Neural cell (in vitro differentiated cells): ENCODE data around the gene SETBP1. TPM values are rescaled to one million over a fixed set of nuclear protein-coding genes. Genes with fewer than 3 reads are reported as not detected.

Source experiments
- H2AFZ ChIP-seq: fragments of 200-600, 300-800 bp; sonication (generic), shearing (Covaris generic); 2 replicates; pipeline ENCODE4 v1.6.0; 2014; ENCODE audit warnings: low read depth, mild to moderate bottlenecking, antibody characterized with exemption, low read length, moderate library complexity
- H3F3A ChIP-seq: fragments of 200-600 bp; shearing (Covaris generic); 2 replicates; pipeline ENCODE4 v1.6.1; 2016; ENCODE audit warnings: mild to moderate bottlenecking, moderate library complexity, mixed read lengths, antibody characterized with exemption, low read length; ENCODE audit not compliant: insufficient read depth, poor library complexity, severe bottlenecking
- H3K27ac ChIP-seq: fragments of 200-600, 300-800 bp; sonication (generic), shearing (Covaris generic); 2 replicates; pipeline ENCODE4 v1.5.1; 2014; ENCODE audit warnings: mild to moderate bottlenecking, low read length, moderate library complexity
- H3K27me3 ChIP-seq: fragments of 300-800, 200-600 bp; sonication (generic), shearing (Covaris generic); 2 replicates; pipeline ENCODE4 v1.6.0; 2014; ENCODE audit warnings: mild to moderate bottlenecking, low read depth, low read length, moderate library complexity; ENCODE audit not compliant: insufficient read depth
- H3K36me3 ChIP-seq: fragments of 300-800, 200-600 bp; sonication (generic), shearing (Covaris generic); 2 replicates; pipeline ENCODE4 v1.5.1; 2014; ENCODE audit warnings: mild to moderate bottlenecking, antibody characterized with exemption, low read length, moderate library complexity; ENCODE audit not compliant: insufficient read depth
- H3K4me2 ChIP-seq: fragments of 300-800, 200-600 bp; sonication (generic), shearing (Covaris generic); 2 replicates; pipeline ENCODE4 v1.6.0; 2014; ENCODE audit warnings: mild to moderate bottlenecking, low read length
- H3K4me3 ChIP-seq: fragments of 300-800, 200-600 bp; sonication (generic), shearing (Covaris generic); 2 replicates; pipeline ENCODE4 v1.5.1; 2014; ENCODE audit warnings: mild to moderate bottlenecking, low read length, moderate library complexity
- H3K79me2 ChIP-seq: fragments of 200-600 bp; shearing (Covaris generic); replicated peaks from 2 replicates; pipeline ENCODE4 v1.6.0; 2014; ENCODE audit warnings: mild to moderate bottlenecking, low read length, moderate library complexity; ENCODE audit not compliant: insufficient read depth
- H3K9ac ChIP-seq: fragments of 300-800, 200-600 bp; sonication (generic), shearing (Covaris generic); 2 replicates; pipeline ENCODE4 v1.6.1; 2016; ENCODE audit warnings: mild to moderate bottlenecking, low read length, mixed read lengths
- H3K9me2 ChIP-seq: fragments of 200-600 bp; shearing (Covaris generic); 2 replicates; pipeline ENCODE4 v1.6.1; 2016; ENCODE audit warnings: mild to moderate bottlenecking, low read length, mixed read lengths; ENCODE audit not compliant: insufficient read depth
- H3K9me3 ChIP-seq: fragments of 200-600, 300-800 bp; sonication (generic), shearing (Covaris generic); 2 replicates; pipeline ENCODE4 v1.6.1; 2016; ENCODE audit warnings: mild to moderate bottlenecking, mixed run types, low read length, moderate library complexity, mixed read lengths
- H4K20me1 ChIP-seq: fragments of 200-600 bp; shearing (Covaris generic); 2 replicates; pipeline ENCODE4 v1.6.1; 2016; ENCODE audit warnings: mild to moderate bottlenecking, mixed run types; ENCODE audit not compliant: insufficient read depth
- CTCF ChIP-seq: fragments of 450-650 bp; IDR thresholded peaks from 2 replicates; pipeline ENCODE4 v1.5.1; 2014; ENCODE audit warnings: antibody characterized with exemption, mild to moderate bottlenecking, moderate library complexity; ENCODE audit not compliant: poor library complexity, severe bottlenecking
- EP300 ChIP-seq: fragments of 450-650 bp; conservative IDR thresholded peaks from 2 replicates; pipeline ENCODE4 v1.6.1; 2014; ENCODE audit warnings: antibody characterized with exemption, mild to moderate bottlenecking, moderate library complexity; ENCODE audit not compliant: poor library complexity, severe bottlenecking
- EZH2 ChIP-seq: fragments of 200-600, 300-800 bp; shearing (Covaris generic), sonication (generic); IDR thresholded peaks from 2 replicates; pipeline ENCODE4 v1.6.1; 2014; ENCODE audit warnings: antibody characterized with exemption, low read length, borderline replicate concordance, mild to moderate bottlenecking; ENCODE audit not compliant: insufficient read depth, poor library complexity, severe bottlenecking
- MXI1 ChIP-seq: fragments of 450-650 bp; conservative IDR thresholded peaks from 2 replicates; pipeline ENCODE4 v1.6.1; 2014; ENCODE audit warnings: antibody characterized with exemption, mild to moderate bottlenecking; ENCODE audit not compliant: poor library complexity, severe bottlenecking
- POLR2AphosphoS5 ChIP-seq: IDR thresholded peaks from 2 replicates; pipeline ENCODE4 v1.6.1; 2012
- RAD21 ChIP-seq: fragments of 450-650 bp; conservative IDR thresholded peaks from 2 replicates; pipeline ENCODE4 v1.6.1; 2014; ENCODE audit warnings: antibody characterized with exemption, mild to moderate bottlenecking, moderate library complexity
- REST ChIP-seq: IDR thresholded peaks from 2 replicates; pipeline ENCODE4 v1.6.1; 2012; ENCODE audit warnings: borderline replicate concordance
- SMC3 ChIP-seq: fragments of 450-650 bp; conservative IDR thresholded peaks from 2 replicates; pipeline ENCODE4 v1.6.1; 2014; ENCODE audit warnings: antibody characterized with exemption, mild to moderate bottlenecking, moderate library complexity; ENCODE audit not compliant: poor library complexity
- TAF1 ChIP-seq: IDR thresholded peaks from 2 replicates; pipeline ENCODE4 v1.6.1; 2012; ENCODE audit warnings: low read depth
- polyA plus RNA-seq: library from polyadenylated mRNA; depleted of rRNA; stranded (reverse); fragments of >200 nt; gene quantifications from 2 replicates; pipeline ENCODE4 v1.2.3, GENCODE V29; 2014

SETBP1 gene
- polyA plus RNA-seq, 1 donor from 2014 or later, result 13.7 TPM

GRCh38 chr18:44819944-44820510, 139.3 kb downstream of the SETBP1 start:
- Histone ChIP-seq H3K4me2 (no peak overlapping the region), H2AFZ (no peak overlapping the region), H3K9ac (no peak overlapping the region), H3K36me3 (no peaks in the 10 kb centered on the region), H3K27ac (no peak overlapping the region), H3K27me3 (no peaks in the 10 kb centered on the region), H4K20me1 (no peaks in the 10 kb centered on the region), H3F3A (no peaks in the 10 kb centered on the region), H3K9me2 (no peaks in the 10 kb centered on the region), H3K4me3 (no peak overlapping the region), H3K9me3 (no peaks in the 10 kb centered on the region), H3K79me2 (peaks cover 31% of the 10 kb centered on the region)
- TF ChIP-seq CTCF, result no peak
- TF ChIP-seq TAF1, result no peak
- TF ChIP-seq EP300, result no peak
- TF ChIP-seq SMC3, result no peak
- no peak for TF ChIP-seq RAD21
- TF ChIP-seq EZH2, result no peak
- TF ChIP-seq REST, result no peak
- TF ChIP-seq MXI1, result no peak
- no peak for TF ChIP-seq POLR2AphosphoS5

GRCh38 chr18:44821924-44822323, 141.2 kb downstream of the SETBP1 start:
- no peaks in the 10 kb centered on the region for H3K36me3 ChIP-seq
- no peak overlapping the region for H2AFZ ChIP-seq
- H3K9ac ChIP-seq, result no peak overlapping the region
- no peaks in the 10 kb centered on the region for H3K27me3 ChIP-seq
- H3K4me3 ChIP-seq, result no peak overlapping the region
- no peaks in the 10 kb centered on the region for H3F3A ChIP-seq
- no peak overlapping the region for H3K27ac ChIP-seq
- H3K9me2 ChIP-seq, result no peaks in the 10 kb centered on the region
- H3K79me2 ChIP-seq, result peaks cover 38% of the 10 kb centered on the region
- no peak overlapping the region for H3K4me2 ChIP-seq
- TF ChIP-seq SMC3 (no peak), POLR2AphosphoS5 (no peak), CTCF (no peak), RAD21 (no peak), TAF1 (no peak), EP300 (no peak), REST (no peak), MXI1 (no peak), EZH2 (no peak)
- no peaks in the 10 kb centered on the region for H4K20me1 ChIP-seq
- H3K9me3 ChIP-seq, result no peaks in the 10 kb centered on the region
